ENCODE results near the gene GDF3. TPM values are rescaled to one million over a fixed set of nuclear protein-coding genes. Genes with fewer than 3 reads are reported as not detected.
A peak's percentile ranks its signal among the peaks of the same experiment; 100 is the strongest.
"Not testable (repeated sequence)": the region's sequence is repeated elsewhere in the genome, so short reads cannot be mapped to it uniquely, and the experiment has no call there.

GDF3 gene
- polyA plus RNA-seq, 1 donor from 2014 or later, result not detected

- Mint-ChIP-seq H3K4me1 (peaks cover 0 to 7% (median 0%) of the 10 kb centered on the region in 3 donors), H3K9me3 (peaks cover 0 to 2% (median 0%) of the 10 kb centered on the region in 3 donors), H3K36me3 (peaks cover 2% of the 10 kb centered on the region), H3K27ac (no peak overlapping the region), H3K27me3 (peaks cover 14% of the 10 kb centered on the region), H3K4me3 (no peak overlapping the region)
Measured at GRCh38 chr12:7693793-7694192, 1.8 kb downstream of the GDF3 start.

DNA sequence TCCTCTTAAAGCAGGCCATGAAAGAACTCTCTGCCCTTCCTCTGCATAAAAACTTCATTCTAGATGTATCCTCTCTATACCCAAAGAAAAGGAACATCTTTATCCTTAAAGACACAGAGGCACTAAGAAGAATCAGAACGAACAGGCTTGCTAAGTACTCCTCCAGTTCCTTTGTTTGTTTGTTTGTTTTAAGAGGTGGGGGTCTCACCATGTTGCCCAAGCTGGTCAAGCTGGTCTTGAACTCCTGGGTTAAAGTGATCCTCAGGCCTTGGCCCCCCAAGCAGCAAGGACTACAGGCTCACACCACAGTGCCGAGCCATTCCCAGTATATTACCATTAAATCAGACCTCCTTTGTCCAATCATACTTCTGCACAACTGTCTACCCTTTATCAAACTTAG lies 14.0 kb downstream of the GDF3 start:
- Mint-ChIP-seq H3K4me3 (no peak overlapping the region), H3K27ac (no peak overlapping the region), H3K36me3 (no peaks in the 10 kb centered on the region)

DNA sequence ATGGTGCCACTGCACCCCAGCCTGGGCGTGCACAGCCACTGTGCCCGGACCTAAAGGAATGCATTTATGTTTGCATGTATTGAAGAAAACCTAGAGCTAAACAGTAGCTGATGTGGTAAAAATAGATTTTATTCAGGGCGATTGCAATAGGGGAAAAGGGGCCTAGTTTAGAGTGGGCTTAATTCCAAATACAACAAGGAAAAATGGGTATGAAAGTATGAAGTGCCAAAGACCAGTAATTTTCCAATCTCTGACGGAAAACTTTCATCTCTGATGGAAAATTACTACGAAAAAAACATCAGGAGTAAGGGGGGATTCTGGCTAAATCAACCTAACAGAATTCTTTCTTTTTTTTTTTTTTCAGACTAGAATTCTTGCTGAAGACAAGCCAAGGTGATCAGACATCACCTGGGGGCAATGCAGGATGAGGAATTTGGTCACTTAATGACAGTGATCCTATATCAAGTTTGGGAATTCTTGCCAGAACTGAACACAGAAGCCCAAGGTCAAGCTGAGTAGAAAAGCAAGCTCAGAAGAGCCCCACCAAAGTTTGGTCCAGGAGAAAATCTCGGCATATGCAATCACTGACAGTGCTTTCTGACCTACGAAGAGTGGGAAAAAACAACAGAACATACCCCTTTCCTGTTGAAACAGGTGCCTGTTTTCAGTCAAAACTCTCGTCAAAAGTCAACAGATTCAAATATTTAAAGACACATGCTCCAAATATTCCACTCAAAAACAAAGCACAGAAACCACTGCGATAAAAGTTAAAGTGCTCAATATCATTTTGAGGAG lies 16.1 kb downstream of the GDF3 start:
- Mint-ChIP-seq H3K27ac (no peak overlapping the region), H3K9me3 (no peaks in the 10 kb centered on the region)

More for the DNA sequence above, 14.0 kb downstream of the GDF3 start:
- peaks cover 0 to 6% (median 2%) of the 10 kb centered on the region in 3 donors for H3K4me1 Mint-ChIP-seq
- H3K9me3 Mint-ChIP-seq, result no peaks in the 10 kb centered on the region
- peaks cover 8% of the 10 kb centered on the region for H3K27me3 Mint-ChIP-seq

DNA sequence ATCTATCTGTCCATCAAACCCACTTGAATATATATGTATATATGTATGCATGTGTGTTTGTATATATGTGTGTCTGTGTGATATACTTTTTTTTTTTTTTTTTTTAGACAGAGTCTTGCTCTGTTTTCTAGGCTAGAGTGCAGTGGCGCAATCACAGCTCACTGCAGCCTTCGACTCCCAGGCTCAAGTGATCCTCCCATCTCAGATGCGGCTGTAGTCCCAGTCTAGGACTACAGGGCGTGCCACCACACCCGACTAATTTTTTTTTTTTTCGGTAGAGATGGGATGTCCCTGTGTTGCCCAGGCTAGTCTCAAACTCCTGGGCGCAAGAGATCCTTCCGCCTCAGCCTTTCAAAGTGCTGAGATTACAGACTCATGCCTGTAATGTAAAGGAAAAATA lies 16.8 kb downstream of the GDF3 start:
- peaks cover 17% of the 10 kb centered on the region for H3K27me3 Mint-ChIP-seq
- H3K4me1 Mint-ChIP-seq, result peaks cover 0 to 6% (median 2%) of the 10 kb centered on the region in 3 donors
- H3K36me3 Mint-ChIP-seq, result no peaks in the 10 kb centered on the region
- no peak overlapping the region for H3K27ac Mint-ChIP-seq
- H3K4me3 Mint-ChIP-seq, result no peak overlapping the region
- H3K9me3 Mint-ChIP-seq, result no peaks in the 10 kb centered on the region

More for the DNA sequence above, 16.1 kb downstream of the GDF3 start:
- Mint-ChIP-seq H3K36me3 (no peaks in the 10 kb centered on the region), H3K4me3 (no peak overlapping the region), H3K4me1 (peaks cover 0 to 6% (median 2%) of the 10 kb centered on the region in 3 donors), H3K27me3 (peaks cover 15% of the 10 kb centered on the region)

DNA sequence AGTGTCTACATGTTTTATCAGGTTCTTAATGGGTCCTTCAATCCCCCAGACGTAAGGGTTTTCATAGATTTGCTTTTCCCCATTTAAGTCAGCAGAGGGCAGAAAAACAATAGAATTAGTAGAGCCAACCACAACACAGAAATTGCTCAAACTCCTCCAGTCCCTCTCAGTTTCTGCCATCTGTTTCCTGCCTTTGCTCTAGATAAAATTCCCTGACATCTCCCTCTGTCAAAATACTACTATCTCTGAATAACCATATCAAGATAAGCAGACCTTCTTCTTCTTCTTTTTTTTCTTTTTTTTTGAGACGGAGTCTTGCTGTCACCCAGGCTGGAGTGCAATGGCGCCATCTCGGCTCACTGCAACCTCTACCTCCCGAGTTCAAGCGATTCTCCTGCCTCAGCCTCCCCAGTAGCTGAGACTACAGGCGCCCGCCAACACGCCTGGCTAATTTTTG lies 18.1 kb downstream of the GDF3 start:
- not testable (repeated sequence) for H3K9me3 Mint-ChIP-seq, H3K4me1 Mint-ChIP-seq, H3K27ac Mint-ChIP-seq, H3K36me3 Mint-ChIP-seq
- Mint-ChIP-seq H3K27me3 (peaks cover 17% of the 10 kb centered on the region), H3K4me3 (peak overlapping the region in 1 of 4 donors; percentile 70)

GRCh38 chr12:7675455-7675854 lies 20.1 kb downstream of the GDF3 start:
- not testable (repeated sequence) for H3K4me1 Mint-ChIP-seq, H3K9me3 Mint-ChIP-seq, H3K4me3 Mint-ChIP-seq, H3K36me3 Mint-ChIP-seq
- Mint-ChIP-seq H3K27ac (peak overlapping the region in 1 of 3 donors; percentile 43), H3K27me3 (peaks cover 17% of the 10 kb centered on the region)

DNA sequence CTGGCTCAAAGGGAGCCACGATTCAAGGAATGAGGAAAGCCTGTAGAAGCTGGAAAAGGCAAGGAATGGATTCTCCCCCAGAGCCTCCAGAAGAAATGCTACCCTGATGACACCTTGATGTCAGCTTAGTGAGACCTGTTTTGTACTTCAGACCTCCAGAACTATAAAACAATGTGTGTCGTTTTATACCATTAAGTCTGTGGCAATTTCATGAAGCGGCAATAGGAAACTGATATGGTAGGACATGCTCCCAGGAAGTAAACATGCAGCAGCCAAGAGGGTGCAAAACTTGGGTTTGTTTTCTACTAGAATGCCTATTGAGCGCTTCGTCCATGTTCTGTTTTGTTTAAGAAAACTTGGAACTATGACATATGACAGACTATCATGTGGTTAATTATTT lies 27.4 kb downstream of the GDF3 start:
- Mint-ChIP-seq H3K27ac (no peak overlapping the region), H3K4me3 (no peak overlapping the region), H3K4me1 (no peaks in the 10 kb centered on the region), H3K36me3 (no peaks in the 10 kb centered on the region), H3K9me3 (peaks cover 0 to 2% (median 0%) of the 10 kb centered on the region in 3 donors), H3K27me3 (no peaks in the 10 kb centered on the region)

DNA sequence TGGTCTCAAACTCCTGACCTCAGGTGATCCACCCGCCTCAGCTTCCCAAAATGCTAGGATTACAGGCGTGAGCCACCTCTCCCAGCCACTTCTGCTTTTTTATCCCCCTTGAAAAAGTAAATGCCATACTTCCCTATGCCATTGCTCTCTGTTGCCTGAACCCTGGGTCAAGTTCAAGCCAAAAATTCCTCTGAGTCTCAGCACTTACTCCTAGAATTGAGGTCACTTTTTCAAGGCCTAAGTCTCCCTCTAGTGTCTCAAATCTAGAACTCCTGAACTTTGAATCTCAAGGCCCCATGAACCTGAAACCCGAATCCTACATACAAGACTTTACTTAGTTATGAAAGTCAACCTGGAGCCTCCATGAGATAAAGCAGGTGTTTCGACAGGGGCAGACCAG lies 28.4 kb downstream of the GDF3 start:
- peaks cover 0 to 2% (median 0%) of the 10 kb centered on the region in 3 donors for H3K9me3 Mint-ChIP-seq
- H3K4me3 Mint-ChIP-seq, result no peak overlapping the region
- no peaks in the 10 kb centered on the region for H3K36me3 Mint-ChIP-seq
- H3K27ac Mint-ChIP-seq, result no peak overlapping the region
- H3K4me1 Mint-ChIP-seq, result no peaks in the 10 kb centered on the region
- H3K27me3 Mint-ChIP-seq, result no peaks in the 10 kb centered on the region

DNA sequence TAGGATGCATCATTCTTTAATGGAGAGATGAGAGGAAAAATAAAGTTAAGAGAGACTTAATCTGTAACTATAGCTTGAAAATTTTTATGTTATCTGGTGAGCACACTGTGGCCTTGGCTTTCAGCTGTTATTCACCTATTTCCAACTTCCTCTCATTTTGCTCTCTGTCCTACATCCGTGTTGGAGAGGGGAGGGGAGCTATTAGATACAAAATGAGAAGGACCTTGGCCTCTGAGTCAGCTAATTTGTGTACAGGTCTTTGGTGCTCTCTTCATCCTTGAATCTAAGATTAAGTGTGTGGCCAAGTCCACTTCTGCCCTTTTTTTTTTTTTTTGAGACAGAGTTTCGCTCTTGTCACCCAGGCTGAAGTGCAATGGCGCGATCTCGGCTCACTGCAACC lies 29.0 kb downstream of the GDF3 start:
- H3K27me3 Mint-ChIP-seq, result no peaks in the 10 kb centered on the region
- no peak overlapping the region for H3K27ac Mint-ChIP-seq
- no peaks in the 10 kb centered on the region for H3K36me3 Mint-ChIP-seq
- no peak overlapping the region for H3K4me3 Mint-ChIP-seq
- H3K9me3 Mint-ChIP-seq, result peaks cover 0 to 2% (median 0%) of the 10 kb centered on the region in 3 donors
- H3K4me1 Mint-ChIP-seq, result no peaks in the 10 kb centered on the region

DNA sequence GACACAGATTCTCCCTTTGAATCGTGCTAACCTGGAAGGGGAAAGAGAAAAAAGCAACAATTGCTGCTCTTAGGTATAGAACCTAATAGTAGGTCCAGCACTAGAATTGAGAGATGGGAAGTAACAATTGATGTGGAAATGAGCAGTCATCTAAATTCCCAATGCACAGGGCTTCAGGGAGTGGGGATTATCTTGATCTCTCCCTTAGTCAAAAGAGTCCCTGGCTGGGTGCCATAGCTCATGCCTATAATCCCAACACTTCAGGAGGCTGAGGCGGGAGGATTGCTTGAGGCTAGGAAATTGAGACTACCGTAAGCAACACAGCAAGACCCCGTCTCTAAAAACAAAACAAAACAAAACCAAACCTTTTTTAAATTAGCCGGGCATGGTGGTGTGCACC lies 33.8 kb downstream of the GDF3 start:
- Mint-ChIP-seq H3K27me3 (no peaks in the 10 kb centered on the region), H3K4me1 (no peaks in the 10 kb centered on the region), H3K36me3 (no peaks in the 10 kb centered on the region), H3K27ac (no peak overlapping the region), H3K9me3 (no peaks in the 10 kb centered on the region), H3K4me3 (no peak overlapping the region)

DNA sequence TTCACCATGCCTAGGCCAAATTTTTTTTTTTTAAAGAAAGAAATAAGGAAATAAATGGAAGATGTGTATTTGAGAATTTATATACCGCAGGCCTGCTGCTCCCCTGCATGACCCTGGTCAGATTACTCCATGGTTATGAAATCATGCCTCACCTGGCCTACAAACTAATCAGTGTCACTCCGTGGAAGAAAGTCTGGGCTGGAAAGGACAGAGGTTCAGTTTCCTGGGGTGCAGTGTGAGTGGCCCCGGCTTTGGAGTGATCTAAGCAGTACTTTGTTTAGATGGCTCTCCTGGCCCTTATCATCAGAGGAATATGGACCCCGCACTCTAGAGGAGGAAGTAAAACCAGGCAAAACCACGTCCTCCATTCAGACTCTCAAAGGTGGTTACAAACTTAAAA lies 39.5 kb downstream of the GDF3 start:
- no peak overlapping the region for H3K4me3 Mint-ChIP-seq
- H3K27ac Mint-ChIP-seq, result no peak overlapping the region
- H3K4me1 Mint-ChIP-seq, result no peaks in the 10 kb centered on the region

DNA sequence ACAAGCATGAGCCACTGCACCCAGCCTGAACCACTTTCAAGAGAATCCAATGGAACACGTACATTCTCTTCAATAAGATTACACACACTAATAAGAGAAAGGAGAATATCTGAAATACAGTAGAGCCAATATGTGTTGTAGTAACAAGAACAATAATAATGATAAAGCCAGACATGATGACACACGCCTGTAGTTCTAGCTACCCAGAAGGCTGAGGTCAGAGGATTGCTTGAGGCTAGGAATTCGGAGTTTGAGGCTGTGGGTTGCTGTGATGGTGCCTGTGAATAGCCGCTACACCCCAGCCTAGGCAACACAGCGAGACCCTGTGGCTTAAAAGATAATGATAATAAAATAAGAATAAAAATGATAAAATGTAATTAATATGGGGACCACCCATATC lies 45.5 kb downstream of the GDF3 start:
- no peak overlapping the region for H3K4me3 Mint-ChIP-seq
- H3K27me3 Mint-ChIP-seq, result peaks cover 6% of the 10 kb centered on the region
- H3K9me3 Mint-ChIP-seq, result no peaks in the 10 kb centered on the region
- H3K27ac Mint-ChIP-seq, result no peak overlapping the region
- peaks cover 10 to 13% (median 11%) of the 10 kb centered on the region in 3 donors for H3K4me1 Mint-ChIP-seq
- H3K36me3 Mint-ChIP-seq, result no peaks in the 10 kb centered on the region

More for the DNA sequence above, 39.5 kb downstream of the GDF3 start:
- H3K36me3 Mint-ChIP-seq, result no peaks in the 10 kb centered on the region
- peaks cover 0 to 1% (median 0%) of the 10 kb centered on the region in 3 donors for H3K9me3 Mint-ChIP-seq
- peaks cover 6% of the 10 kb centered on the region for H3K27me3 Mint-ChIP-seq

DNA sequence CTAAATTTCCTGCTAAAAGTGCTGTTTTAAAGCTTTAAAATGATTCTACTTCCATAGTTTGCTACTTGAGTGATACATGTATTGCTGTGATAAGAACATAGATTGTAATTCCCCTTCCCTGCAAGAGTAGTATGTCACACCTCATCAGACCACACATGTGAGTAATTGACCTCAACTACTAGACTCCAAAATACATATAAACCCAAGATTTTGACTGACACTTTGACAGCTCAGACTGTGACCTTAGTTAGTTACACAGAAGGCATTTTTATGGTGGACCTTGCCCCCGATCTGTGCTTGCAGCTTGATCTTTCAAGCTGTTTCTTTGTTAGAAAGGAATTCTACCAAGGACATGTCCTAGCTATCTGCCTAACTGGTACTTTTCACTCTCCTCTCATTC lies 48.5 kb downstream of the GDF3 start:
- no peak overlapping the region for H3K4me3 Mint-ChIP-seq
- H3K36me3 Mint-ChIP-seq, result no peaks in the 10 kb centered on the region
- H3K27ac Mint-ChIP-seq, result no peak overlapping the region
- no peaks in the 10 kb centered on the region for H3K9me3 Mint-ChIP-seq
- H3K4me1 Mint-ChIP-seq, result peaks cover 10 to 13% (median 11%) of the 10 kb centered on the region in 3 donors
- H3K27me3 Mint-ChIP-seq, result peaks cover 4% of the 10 kb centered on the region

DNA sequence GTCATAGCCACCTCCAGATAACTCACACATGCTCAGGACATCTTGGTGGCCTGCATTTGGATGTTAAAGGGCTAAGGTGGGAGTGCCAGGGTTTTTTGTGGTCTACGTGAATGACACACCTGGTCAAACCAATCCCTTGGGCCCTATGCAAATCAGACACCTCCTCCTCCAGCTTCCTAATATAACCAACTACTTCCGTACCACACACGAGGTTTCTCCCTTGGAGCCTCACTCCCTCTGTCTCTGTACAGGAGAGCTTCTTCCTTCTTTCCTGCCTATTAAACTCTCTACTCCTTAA lies 49.4 kb downstream of the GDF3 start:
- H3K4me3 Mint-ChIP-seq, result peak overlapping the region in 2 of 4 donors; percentile 4 to 55
- no peaks in the 10 kb centered on the region for H3K36me3 Mint-ChIP-seq
- peak overlapping the region in 1 of 3 donors; percentile 67 for H3K27ac Mint-ChIP-seq
- H3K27me3 Mint-ChIP-seq, result peaks cover 4% of the 10 kb centered on the region
- no peaks in the 10 kb centered on the region for H3K9me3 Mint-ChIP-seq
- peaks cover 10 to 13% (median 11%) of the 10 kb centered on the region in 3 donors for H3K4me1 Mint-ChIP-seq

- Mint-ChIP-seq H3K4me1 (peaks cover 11 to 16% (median 13%) of the 10 kb centered on the region in 3 donors), H3K9me3 (no peaks in the 10 kb centered on the region), H3K4me3 (peak overlapping the region in 1 of 4 donors; percentile 72), H3K27ac (peak overlapping the region in 1 of 3 donors; percentile 34), H3K27me3 (peaks cover 4% of the 10 kb centered on the region), H3K36me3 (no peaks in the 10 kb centered on the region)
Measured at GRCh38 chr12:7645395-7646177, 50.0 kb downstream of the GDF3 start.
